GM18511 (cell line): Measurements from ENCODE around the gene IGFL4.

ENCODE experiments used
- ATAC-seq: cut with Tn5 transposase; IDR thresholded peaks from one replicate; pipeline ENCODE4 v1.9.1; 2021; ENCODE audit warnings: mild to moderate bottlenecking, moderate library complexity; ENCODE audit not compliant: unreplicated experiment

IGFL4 gene

DNA sequence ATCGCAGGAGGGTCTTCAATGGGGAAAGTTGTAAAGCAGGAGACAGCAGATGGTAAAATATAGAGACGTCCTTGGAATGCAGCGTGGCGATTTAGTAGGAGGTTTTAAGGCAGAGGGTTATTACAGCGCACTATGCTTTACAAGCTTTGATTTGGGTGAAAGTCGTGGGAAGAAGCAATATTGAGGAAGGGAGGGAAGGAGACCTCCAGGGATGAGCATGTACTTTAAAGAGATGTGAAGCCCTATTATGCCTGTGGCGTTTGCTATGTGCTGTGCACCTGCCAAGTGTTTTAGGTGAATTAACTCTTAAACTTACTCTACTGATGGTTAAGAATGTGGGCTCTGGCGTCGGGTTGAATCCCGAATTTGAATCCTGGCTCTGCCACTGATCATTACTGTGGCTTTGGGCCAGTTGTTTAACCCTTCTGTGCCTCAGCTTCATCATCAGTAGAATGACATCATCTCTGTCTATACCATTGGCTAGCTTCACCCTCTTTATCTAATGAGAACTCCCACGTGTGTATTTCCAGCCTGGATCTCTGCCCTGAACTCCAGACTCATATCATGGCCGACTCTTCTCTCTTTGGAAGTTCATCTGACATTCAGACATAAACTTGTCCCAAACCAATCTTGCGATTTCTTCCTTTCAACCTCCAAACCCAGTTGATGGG lies 45.0 kb downstream of the IGFL4 start:
- ATAC-seq: no peak

DNA sequence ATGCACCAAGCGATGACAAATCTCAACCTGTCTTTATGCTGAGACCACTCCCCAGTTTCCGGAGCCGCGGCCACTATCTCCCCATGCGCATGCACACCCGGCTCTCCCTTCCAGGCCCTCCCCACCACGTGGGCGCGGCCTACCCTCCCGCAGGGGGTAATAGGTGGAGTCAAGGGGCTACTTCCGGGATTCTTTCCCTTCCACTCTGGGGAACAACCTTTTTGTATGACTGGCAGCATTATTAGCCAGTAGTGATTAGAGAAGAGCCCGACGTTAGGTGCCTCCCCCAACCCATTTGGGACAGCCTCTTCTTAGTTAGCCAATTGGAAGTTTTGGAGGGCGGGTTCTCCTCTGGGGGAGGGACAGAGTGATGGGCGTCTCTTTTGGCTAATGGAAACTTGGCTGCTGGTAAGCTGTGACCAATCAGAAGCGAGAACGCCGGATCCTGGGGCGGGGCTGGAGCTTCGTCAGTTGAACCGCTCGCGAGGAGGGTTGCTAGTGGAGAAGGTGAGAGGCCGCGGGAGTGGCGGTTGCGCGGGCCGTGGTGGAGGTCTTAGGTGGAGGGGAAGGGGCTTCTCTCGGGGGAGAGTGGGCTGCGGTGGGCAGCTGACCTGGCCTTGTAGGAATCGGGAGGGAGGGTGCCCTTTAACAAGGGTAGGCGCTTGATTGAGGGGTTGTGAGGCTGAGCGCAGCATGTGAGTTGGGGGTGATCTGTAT lies 45.6 kb downstream of the IGFL4 start, which contains the start of gene CCDC61:
CCDC61 (plus strand) TSS at position 470 of the 717 bp plus-strand sequence. CDS start 7,552 bp downstream, outside the sequence.
- peak; percentile 97 for ATAC-seq

DNA sequence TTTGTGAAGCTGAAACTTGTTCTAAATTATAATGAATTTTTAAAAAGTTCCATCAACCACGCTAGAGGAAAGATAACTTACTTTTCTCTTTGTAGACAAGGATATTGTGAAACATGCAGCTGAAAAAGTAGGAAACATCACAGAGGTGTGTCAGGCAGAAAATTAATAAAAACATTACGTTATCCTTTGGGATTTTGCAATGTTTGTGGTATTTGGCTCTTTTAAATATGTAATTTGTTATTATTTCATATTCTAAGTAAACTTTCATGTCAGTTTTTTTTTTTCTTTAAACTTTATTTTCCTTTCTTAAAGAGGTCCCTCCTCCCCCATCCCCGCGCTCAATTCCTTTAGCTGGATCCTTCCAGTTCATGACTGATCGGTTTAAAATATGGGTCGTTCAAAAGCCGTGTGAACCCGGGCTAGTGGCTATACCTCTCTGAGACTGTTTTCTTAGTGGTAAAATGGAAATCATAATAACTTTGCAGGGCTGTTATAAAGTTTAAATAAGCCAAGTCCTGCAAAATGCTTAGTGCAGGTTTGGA lies 46.3 kb downstream of the IGFL4 start:
- ATAC-seq: peak; percentile 3

DNA sequence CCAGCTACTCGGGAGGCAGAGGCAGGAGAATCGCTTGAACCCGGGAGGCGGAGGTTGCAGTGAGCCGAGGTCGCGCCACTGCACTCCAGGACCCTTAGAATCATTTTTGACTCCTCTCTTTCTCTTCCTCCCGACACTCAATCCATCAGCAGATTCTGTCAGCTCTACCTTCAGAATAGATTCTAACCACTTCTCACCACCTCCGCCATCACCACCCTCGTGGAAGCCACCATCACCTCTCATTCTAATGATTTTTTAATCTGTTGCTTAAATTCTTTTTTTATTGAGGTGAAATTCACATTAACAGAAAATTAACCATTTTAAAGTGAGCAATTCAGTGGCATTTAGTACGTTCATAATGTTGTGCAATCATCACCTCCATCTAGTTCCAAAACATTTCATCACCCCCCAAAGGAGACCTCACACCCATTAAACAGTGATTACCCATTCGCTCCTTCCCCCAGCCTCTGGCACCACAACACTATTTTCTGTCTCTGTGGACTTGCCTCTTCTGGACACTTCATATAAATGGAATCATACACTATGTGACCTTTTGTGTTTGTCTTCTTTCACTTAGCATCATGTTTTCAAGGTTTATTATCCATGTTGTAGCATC lies 50.6 kb downstream of the IGFL4 start:
- no peak for ATAC-seq
